ENCODE data around the gene SMAD1.

- no peak for TF ChIP-seq EZH2 (IDR thresholded peaks at IDR 0.05)
- no peak for TF ChIP-seq POLR2AphosphoS5 (IDR thresholded peaks at IDR 0.05; ENCODE audit: borderline replicate concordance, low read depth, low read length)
Observed at GRCh38 chr4:145497199-145498149, 15.8 kb downstream of the SMAD1 start.
